Measurements from ENCODE around the gene CPS1.

Gene CPS1

DNA sequence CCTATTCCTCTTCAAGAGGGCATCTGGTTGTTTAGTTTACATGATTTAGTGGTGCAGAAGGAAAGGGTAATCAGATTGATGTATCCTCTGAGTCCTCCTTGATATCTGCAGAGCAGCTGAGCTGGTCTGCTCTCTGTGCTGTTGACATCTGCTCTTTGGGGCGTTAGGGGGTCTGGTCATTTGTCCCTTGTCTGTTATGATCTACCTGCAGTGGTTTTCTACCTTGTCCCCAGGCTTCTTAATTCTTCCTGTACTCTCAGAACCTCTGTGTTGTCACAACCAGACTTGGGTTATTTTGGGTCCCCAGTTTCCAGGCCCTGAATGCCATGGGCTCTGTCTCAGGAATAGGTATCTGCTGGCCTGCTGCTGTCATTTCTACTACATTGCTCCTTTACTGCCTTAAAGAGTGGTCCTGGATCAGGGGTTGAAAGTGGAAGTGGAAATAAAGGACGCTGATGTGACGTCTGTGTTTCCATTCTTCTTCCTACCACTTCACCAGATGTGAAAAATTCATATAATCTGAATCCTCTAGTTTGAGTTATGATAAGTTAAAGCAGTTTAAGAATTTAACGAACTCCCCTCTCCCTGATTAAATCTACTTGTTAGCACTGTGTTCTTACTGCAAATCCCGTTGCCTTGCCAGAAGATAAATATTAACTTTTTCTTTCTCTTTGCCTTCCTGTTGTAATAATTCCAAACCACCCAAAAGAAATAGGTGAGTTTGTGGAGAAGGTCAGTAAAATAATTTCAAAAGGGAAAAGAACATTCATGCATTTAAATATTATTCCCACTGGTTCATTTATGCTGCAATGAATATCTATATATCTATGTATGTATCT, 16.6 kb upstream of the CPS1 start:
- TF ChIP-seq EZH2phosphoT487 (IDR thresholded peaks at IDR 0.05; ENCODE audit: borderline replicate concordance), result no peak
- TF ChIP-seq, protein P1, sequence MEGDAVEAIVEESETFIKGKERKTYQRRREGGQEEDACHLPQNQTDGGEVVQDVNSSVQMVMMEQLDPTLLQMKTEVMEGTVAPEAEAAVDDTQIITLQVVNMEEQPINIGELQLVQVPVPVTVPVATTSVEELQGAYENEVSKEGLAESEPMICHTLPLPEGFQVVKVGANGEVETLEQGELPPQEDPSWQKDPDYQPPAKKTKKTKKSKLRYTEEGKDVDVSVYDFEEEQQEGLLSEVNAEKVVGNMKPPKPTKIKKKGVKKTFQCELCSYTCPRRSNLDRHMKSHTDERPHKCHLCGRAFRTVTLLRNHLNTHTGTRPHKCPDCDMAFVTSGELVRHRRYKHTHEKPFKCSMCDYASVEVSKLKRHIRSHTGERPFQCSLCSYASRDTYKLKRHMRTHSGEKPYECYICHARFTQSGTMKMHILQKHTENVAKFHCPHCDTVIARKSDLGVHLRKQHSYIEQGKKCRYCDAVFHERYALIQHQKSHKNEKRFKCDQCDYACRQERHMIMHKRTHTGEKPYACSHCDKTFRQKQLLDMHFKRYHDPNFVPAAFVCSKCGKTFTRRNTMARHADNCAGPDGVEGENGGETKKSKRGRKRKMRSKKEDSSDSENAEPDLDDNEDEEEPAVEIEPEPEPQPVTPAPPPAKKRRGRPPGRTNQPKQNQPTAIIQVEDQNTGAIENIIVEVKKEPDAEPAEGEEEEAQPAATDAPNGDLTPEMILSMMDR (conservative IDR thresholded peaks at IDR 0.05; ENCODE audit: low read length), result no peak
- Histone ChIP-seq H3K9me2 (replicated peaks; ENCODE audit: low read depth, low read length) (no peaks in the 10 kb centered on the region), H3K36me3 (ENCODE audit: insufficient read depth, low read length) (no peaks in the 10 kb centered on the region), H3K27me3 (ENCODE audit: insufficient read depth, low read length, poor library complexity, severe bottlenecking) (no peaks in the 10 kb centered on the region), H3K79me2 (ENCODE audit: insufficient read depth, low read length) (no peaks in the 10 kb centered on the region), H3K4me3 (ENCODE audit: low read length, poor library complexity, severe bottlenecking) (no peak overlapping the region), H3F3A (ENCODE audit: low read depth) (no peaks in the 10 kb centered on the region), H3K4me1 (ENCODE audit: insufficient read depth, low read length, poor library complexity, severe bottlenecking) (no peaks in the 10 kb centered on the region), H3K4me2 (ENCODE audit: low read depth, low read length, poor library complexity, severe bottlenecking) (no peak overlapping the region), H3K9ac (ENCODE audit: low read depth, low read length, poor library complexity, severe bottlenecking) (no peak overlapping the region), H4K20me1 (ENCODE audit: insufficient read depth, low read length, poor library complexity, severe bottlenecking) (no peaks in the 10 kb centered on the region), H2AFZ (ENCODE audit: low read length) (no peak overlapping the region), H3K9me3 (ENCODE audit: insufficient read depth, low read depth, low read length) (no peaks in the 10 kb centered on the region)

DNA sequence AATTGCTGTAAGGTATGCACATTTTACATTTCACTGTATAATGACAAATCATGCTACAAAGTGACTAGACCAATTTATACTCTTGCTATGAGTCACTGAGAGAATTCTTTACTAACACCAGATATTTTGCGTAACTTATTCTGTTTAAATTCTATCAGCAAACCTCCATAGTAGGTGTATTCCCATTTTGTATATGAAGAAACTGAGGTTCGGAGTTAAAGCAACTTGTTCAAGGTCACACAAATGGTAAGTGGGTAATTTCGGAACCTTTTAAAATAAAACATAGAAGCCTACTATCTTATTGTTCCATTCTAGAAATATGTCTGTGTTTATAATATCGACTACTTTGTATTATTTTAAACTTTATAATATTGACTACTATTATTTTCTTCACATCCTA, 15.9 kb upstream of the CPS1 start:
- no peak overlapping the region for H3K9ac ChIP-seq (ENCODE audit: low read depth, low read length, poor library complexity, severe bottlenecking)
- no peaks in the 10 kb centered on the region for H3F3A ChIP-seq (ENCODE audit: low read depth)
- H3K4me1 ChIP-seq (ENCODE audit: insufficient read depth, low read length, poor library complexity, severe bottlenecking), result no peaks in the 10 kb centered on the region
- no peaks in the 10 kb centered on the region for H3K79me2 ChIP-seq (ENCODE audit: insufficient read depth, low read length)
- H3K36me3 ChIP-seq (ENCODE audit: insufficient read depth, low read length), result no peaks in the 10 kb centered on the region
- no peaks in the 10 kb centered on the region for H3K9me2 ChIP-seq (replicated peaks; ENCODE audit: low read depth, low read length)
- TF ChIP-seq EZH2phosphoT487 (IDR thresholded peaks at IDR 0.05; ENCODE audit: borderline replicate concordance), result no peak
- TF ChIP-seq, protein P1 (conservative IDR thresholded peaks at IDR 0.05; ENCODE audit: low read length), result no peak
- no peaks in the 10 kb centered on the region for H3K9me3 ChIP-seq (ENCODE audit: insufficient read depth, low read depth, low read length)
- H3K4me3 ChIP-seq (ENCODE audit: low read length, poor library complexity, severe bottlenecking), result no peak overlapping the region
- no peak overlapping the region for H2AFZ ChIP-seq (ENCODE audit: low read length)
- H4K20me1 ChIP-seq (ENCODE audit: insufficient read depth, low read length, poor library complexity, severe bottlenecking), result no peaks in the 10 kb centered on the region
- H3K27me3 ChIP-seq (ENCODE audit: insufficient read depth, low read length, poor library complexity, severe bottlenecking), result no peaks in the 10 kb centered on the region
- H3K4me2 ChIP-seq (ENCODE audit: low read depth, low read length, poor library complexity, severe bottlenecking), result no peak overlapping the region

DNA sequence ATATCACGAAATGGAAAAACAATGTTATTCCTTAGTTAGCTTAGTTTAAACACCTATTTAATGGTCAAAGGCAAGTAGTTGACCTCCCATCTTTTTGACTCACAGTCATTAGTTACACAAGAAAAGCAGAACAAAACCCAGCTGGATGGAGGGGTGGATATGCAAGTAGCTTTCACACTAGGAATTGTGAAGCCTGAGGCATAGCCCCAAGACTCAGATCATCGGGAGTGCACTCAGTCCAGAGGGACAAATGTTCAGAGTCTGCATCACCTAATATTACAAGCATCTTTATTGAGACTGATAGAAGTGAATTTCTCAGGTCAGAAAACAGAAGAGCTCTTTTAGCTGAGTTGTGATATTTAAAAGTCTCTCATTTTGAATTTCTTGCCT, 15.5 kb upstream of the CPS1 start:
- no peaks in the 10 kb centered on the region for H3K4me1 ChIP-seq (ENCODE audit: insufficient read depth, low read length, poor library complexity, severe bottlenecking)
- no peaks in the 10 kb centered on the region for H3K9me3 ChIP-seq (ENCODE audit: insufficient read depth, low read depth, low read length)
- no peaks in the 10 kb centered on the region for H3K36me3 ChIP-seq (ENCODE audit: insufficient read depth, low read length)
- no peak overlapping the region for H3K4me2 ChIP-seq (ENCODE audit: low read depth, low read length, poor library complexity, severe bottlenecking)
- no peaks in the 10 kb centered on the region for H3K79me2 ChIP-seq (ENCODE audit: insufficient read depth, low read length)
- TF ChIP-seq, protein P1 (conservative IDR thresholded peaks at IDR 0.05; ENCODE audit: low read length), result no peak
- TF ChIP-seq EZH2phosphoT487 (IDR thresholded peaks at IDR 0.05; ENCODE audit: borderline replicate concordance), result no peak
- no peak overlapping the region for H3K4me3 ChIP-seq (ENCODE audit: low read length, poor library complexity, severe bottlenecking)
- no peak overlapping the region for H2AFZ ChIP-seq (ENCODE audit: low read length)
- H4K20me1 ChIP-seq (ENCODE audit: insufficient read depth, low read length, poor library complexity, severe bottlenecking), result no peaks in the 10 kb centered on the region
- H3K9me2 ChIP-seq (replicated peaks; ENCODE audit: low read depth, low read length), result no peaks in the 10 kb centered on the region
- no peaks in the 10 kb centered on the region for H3K27me3 ChIP-seq (ENCODE audit: insufficient read depth, low read length, poor library complexity, severe bottlenecking)
- H3K9ac ChIP-seq (ENCODE audit: low read depth, low read length, poor library complexity, severe bottlenecking), result no peak overlapping the region
- no peaks in the 10 kb centered on the region for H3F3A ChIP-seq (ENCODE audit: low read depth)
